MM.1S (cell line): ENCODE data around the gene RAB31.

Experiments
- EZH2 ChIP-seq: fragments of 300-600 bp; sonication (generic); optimal IDR thresholded peaks from 2 replicates; pipeline ENCODE3; 2017; ENCODE audit warnings: low read depth, mild to moderate bottlenecking, antibody characterized with exemption, low read length, mixed read lengths
- TF ChIP-seq, protein P1 (sequence below): fragments of 300-600 bp; sonication (generic); IDR thresholded peaks from 2 replicates; pipeline ENCODE4 v1.5.1; 2016; ENCODE audit warnings: antibody characterized with exemption, low read length, mixed read lengths

DNA sequence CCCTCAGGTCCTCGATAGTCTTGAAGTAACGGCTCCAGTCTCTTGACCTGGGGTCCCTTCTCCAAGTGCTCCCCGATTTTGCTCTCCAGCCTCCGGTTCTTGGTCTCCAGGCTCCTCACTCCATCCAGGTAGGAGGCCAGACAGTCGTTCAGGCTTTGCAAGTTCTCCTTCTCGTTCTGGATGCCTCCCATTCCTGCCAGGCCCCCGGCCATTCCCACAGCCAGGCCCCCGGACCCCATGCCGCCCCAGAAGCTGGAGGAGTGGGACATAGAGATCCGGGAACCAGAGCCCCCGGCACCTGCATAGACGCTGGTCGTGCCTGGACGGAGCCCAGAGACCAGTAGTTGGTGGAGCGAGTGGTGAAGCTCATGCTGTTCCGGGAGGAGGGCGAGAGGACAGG is 29.0 kb upstream of the RAB31 start:
- TF ChIP-seq, protein P1, sequence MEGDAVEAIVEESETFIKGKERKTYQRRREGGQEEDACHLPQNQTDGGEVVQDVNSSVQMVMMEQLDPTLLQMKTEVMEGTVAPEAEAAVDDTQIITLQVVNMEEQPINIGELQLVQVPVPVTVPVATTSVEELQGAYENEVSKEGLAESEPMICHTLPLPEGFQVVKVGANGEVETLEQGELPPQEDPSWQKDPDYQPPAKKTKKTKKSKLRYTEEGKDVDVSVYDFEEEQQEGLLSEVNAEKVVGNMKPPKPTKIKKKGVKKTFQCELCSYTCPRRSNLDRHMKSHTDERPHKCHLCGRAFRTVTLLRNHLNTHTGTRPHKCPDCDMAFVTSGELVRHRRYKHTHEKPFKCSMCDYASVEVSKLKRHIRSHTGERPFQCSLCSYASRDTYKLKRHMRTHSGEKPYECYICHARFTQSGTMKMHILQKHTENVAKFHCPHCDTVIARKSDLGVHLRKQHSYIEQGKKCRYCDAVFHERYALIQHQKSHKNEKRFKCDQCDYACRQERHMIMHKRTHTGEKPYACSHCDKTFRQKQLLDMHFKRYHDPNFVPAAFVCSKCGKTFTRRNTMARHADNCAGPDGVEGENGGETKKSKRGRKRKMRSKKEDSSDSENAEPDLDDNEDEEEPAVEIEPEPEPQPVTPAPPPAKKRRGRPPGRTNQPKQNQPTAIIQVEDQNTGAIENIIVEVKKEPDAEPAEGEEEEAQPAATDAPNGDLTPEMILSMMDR = no peak
- no peak for TF ChIP-seq EZH2
